GM18505 (cell line): ENCODE data around the gene DUSP18.
"Not testable (repeated sequence)": the region's sequence is repeated elsewhere in the genome, so short reads cannot be mapped to it uniquely, and the experiment has no call there.

ENCODE experiments used
- ATAC-seq: cut with Tn5 transposase; IDR thresholded peaks from one replicate; pipeline ENCODE4 v1.9.1; 2021; ENCODE audit not compliant: unreplicated experiment
- POLR2A ChIP-seq: IDR thresholded peaks from 4 replicates; pipeline ENCODE4 v1.6.1; 2011; ENCODE audit warnings: borderline replicate concordance; ENCODE audit not compliant: insufficient read depth, insufficient read length; ENCODE audit errors: extremely low read depth

DUSP18 gene

DNA sequence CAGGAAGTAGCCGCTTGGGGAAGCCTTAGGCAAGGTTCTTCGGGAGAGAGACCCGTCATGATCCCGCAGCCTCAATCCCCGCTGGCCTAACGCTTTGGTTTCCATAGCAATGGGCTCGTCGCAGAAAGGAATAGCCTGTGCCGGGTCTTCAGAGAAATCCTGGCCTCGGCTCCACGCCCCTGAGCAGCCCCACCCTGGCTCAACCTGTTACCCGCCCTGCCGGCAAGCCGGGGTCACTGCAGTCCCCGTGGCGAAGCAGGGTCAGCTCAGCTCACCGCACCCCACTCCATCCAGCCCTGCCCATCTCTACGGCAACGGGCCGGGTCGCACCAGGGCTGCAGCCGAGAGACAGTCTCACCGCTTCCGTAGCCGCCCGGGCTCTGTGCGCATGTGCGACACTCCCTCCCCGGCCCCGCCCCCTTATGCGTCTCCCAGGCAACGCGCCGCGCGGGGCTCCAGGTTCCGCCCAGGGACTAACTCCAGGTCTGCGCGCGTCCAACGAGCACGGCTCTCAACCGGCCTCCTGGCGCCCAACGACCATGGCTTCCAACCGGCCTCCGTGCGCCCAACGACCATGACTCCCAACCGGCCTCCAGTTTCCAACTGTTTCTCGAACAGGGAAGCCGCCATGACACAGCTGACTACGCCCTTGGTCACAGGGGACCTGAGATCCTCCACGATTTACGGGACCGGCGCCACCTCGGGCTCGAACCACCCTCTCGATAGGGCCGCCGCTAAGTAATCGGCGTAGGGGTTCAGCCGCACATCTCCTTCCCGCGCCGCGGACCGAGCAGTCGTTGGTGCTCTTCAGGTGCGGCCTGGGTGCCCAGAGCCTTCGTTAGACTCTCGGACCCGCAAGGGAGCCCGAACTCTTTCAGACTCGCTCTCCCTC is at the start of gene DUSP18:
DUSP18 (minus strand) TSS at position 382 of the 892 bp plus-strand sequence. CDS start 3,872 bp downstream, outside the sequence.
- peak; percentile 86 for ATAC-seq
- TF ChIP-seq POLR2A: peak; percentile 45

DNA sequence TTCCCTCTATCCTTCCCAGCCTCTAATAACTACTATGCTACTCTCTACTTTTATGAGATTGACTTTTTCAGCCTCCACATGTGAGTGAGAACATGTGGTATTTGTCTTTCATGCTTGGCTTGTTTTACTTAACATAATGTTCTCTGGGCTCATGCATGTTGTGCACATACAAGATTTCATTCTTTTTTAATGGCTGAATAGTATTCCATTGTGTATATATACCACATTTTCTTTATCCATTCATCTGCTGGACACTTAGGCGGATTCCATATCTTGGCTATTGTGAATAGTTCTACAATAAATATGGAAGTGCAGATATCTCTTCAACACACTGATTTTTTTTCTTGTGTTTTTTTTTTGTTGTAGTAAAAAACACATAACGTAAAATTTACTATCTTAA is 46.4 kb upstream of the DUSP18 start:
- TF ChIP-seq POLR2A: no peak
- no peak for ATAC-seq

DNA sequence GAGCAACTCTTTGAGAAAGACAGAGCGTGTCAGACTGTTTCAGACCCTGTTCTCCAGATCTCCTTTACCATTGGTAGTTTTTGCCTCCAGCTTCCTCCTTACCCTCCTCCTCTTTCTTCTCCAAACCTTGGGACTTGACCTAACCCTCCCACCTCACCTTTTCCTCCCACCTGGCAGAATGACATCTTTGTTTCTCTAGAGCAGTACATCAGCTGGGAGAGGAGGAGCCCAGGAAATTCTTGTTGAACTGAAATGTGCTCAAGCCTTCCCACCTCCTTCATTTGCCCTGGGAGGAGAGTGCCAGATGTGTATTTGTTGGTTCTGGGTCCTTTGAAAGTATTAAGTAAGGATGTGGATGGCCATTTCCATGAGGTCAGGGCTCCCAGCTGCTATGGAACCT is 44.4 kb upstream of the DUSP18 start:
- ATAC-seq: no peak

DNA sequence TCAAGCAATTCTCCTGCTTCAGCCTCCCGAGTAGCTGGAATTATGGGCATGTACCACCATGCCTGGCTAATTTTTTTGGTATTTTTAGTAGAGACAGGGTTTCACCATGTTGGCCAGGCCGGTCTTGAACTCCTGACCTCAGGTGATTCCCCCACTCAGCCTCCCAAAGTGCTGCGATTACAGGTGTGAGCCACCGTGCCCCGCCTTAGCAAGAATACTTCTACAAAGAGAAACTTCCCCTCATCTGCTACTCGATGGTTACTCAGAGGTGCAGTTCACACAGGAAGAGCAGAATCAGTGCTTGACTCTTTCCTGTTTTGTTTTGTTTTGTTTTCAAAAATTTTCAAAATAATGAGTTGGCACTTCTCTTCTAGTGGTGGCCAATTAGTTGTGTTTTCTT is 42.3 kb upstream of the DUSP18 start:
- not testable (repeated sequence) for ATAC-seq

More for the DNA sequence above, 44.4 kb upstream of the DUSP18 start:
- no peak for TF ChIP-seq POLR2A

DNA sequence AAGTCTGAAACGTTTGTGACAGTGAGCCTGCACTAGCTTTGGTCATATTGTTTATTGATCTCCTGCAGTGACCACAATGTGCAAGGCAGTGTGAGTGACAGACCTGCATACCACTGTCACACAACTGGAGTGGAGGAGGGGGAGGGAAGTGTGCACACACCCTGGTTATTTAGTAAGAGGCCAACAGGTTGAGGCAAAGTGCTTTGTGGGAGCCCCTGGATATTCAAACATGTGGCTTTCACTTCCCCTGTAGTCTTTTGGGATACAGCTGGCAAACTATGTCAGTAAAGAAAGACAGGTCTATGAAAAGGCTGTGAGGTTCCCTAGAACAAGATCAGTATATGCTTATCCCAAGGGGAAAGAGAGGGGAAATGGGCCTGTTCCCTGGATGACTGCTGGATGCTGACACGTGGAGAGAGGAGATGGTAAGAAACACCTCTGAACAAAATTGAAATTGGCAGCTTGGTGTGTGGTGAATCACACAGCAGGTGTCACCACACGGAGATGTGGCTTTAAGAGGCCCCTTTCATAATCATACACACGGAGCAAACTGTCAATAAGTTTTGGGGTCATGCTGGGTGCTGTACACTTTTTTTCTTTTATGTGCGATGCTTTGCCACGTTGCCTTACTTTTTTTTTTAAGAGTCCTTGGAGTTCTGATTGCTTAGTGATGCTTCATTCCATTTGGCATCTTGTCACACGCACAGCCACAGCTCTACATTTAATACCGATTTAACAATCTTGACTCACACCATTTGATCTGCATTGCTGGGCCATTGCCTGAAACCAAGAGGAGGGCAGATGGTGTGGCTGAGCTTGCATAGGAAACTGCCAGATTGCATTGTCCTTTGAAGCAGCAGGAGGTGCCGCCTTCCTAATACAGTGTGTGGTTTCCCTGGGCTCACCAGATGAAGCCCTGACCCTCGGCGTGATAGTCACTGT is 38.3 kb upstream of the DUSP18 start:
- TF ChIP-seq POLR2A: no peak
- no peak for ATAC-seq

- no peak for TF ChIP-seq POLR2A
- no peak for ATAC-seq
Observed at GRCh38 chr22:30704978-30705377, 37.3 kb upstream of the DUSP18 start.

DNA sequence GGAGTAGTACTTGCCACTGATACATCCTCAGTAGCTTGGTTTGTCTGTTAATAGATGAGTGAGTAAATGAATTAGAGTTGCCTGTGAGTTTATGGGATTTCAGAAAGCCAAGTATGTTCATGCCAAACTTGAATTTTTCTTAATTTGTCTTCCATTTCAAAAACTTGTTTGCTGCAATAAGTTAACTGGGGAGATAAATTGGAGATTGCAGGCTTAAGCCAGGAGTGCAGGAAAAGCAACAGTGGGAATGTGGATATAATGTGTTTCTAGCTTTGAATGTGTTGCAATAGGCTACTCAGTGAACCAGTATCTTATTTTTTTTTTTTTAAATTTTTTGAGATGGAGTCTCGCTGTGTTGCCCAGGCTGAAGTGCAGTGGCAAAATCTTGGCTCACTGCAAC is 35.2 kb upstream of the DUSP18 start:
- no peak for TF ChIP-seq POLR2A
- ATAC-seq: no peak

GRCh38 chr22:30701872-30702271 is 34.2 kb upstream of the DUSP18 start:
- no peak for ATAC-seq
- TF ChIP-seq POLR2A: no peak

GRCh38 chr22:30697975-30698374 is 30.3 kb upstream of the DUSP18 start:
- TF ChIP-seq POLR2A: no peak
- no peak for ATAC-seq

GRCh38 chr22:30695871-30696655 is 28.4 kb upstream of the DUSP18 start:
- no peak for ATAC-seq
- no peak for TF ChIP-seq POLR2A

GRCh38 chr22:30695351-30695851 is 27.7 kb upstream of the DUSP18 start:
- no peak for TF ChIP-seq POLR2A
- no peak for ATAC-seq

GRCh38 chr22:30694640-30695350 is 27.1 kb upstream of the DUSP18 start, which contains the start of gene OSBP2:
Gene OSBP2 (plus strand): TSS chr22:30694874. CDS start chr22:30694910, 36 bp downstream.
- ATAC-seq: peak; percentile 43
- TF ChIP-seq POLR2A: no peak
